Activated naive CD4-positive, alpha-beta T cell treated with anti-CD3 and anti-CD28 coated beads for 36 hours (primary cell): Measurements from ENCODE around the gene KIF26B. TPM values are rescaled to one million over a fixed set of nuclear protein-coding genes. Genes with fewer than 3 reads are reported as not detected.

Experiments
- CTCF ChIA-PET: fragments of 350-600 bp; sonication (Branson Sonifier 250); formaldehyde crosslinking; loops from one replicate; lab custom pipeline; 2021; ENCODE audit warnings: antibody characterized with exemption; lab: Charles Lee
- DNase-seq: peaks from one replicate; pipeline ENCODE4 v3.0.0-alpha.2; 2020
- H3K27ac Mint-ChIP-seq: one replicate; pipeline ENCODE4 v1.8.0; 2021; ENCODE audit warnings: mild to moderate bottlenecking, mixed read lengths
- H3K27me3 Mint-ChIP-seq: one replicate; pipeline ENCODE4 v1.8.0; 2021; ENCODE audit warnings: low read depth, mixed read lengths
- H3K36me3 Mint-ChIP-seq: one replicate; pipeline ENCODE4 v1.8.0; 2021; ENCODE audit warnings: low read depth, mixed read lengths
- H3K4me1 Mint-ChIP-seq: one replicate; pipeline ENCODE4 v1.8.0; 2021; ENCODE audit warnings: low read depth, mixed read lengths
- H3K4me3 Mint-ChIP-seq: one replicate; pipeline ENCODE4 v1.8.0; 2021; ENCODE audit warnings: mild to moderate bottlenecking, moderate library complexity, mixed read lengths
- H3K9me3 Mint-ChIP-seq: one replicate; pipeline ENCODE4 v1.8.0; 2021; ENCODE audit warnings: mixed read lengths
- intact Hi-C: fragments of 100-400 bp; cut with micrococcal nuclease; formaldehyde crosslinking; loops from one replicate; pipeline ENCODE4 v1.15.1; 2023
- total RNA-seq, 2 experiments: library from RNA; stranded (reverse); gene quantifications; one replicate each; pipeline ENCODE4 v1.2.3, GENCODE V29; 2021

KIF26B gene
- total RNA-seq, 2 experiments from 2014 or later, result 0.05 TPM; not detected in 1

DNA sequence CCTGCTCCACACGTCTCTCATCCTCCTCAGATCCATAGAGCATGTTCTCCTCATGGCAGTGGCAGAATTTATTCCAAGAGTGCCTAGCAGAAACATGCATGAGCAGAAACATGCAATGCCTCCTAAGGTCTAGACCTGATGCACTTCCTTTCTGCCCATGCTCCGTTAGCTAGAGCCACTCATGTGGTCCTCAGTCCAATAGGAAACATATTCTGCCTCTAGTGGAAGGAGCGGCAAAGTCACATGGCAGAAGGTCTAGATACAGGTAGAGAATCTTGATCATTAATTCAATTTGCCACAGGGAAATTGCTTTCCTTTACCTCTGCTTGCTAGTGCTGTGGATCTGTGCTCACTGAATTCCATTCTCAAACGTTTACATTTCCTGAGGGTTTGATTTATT is 130.4 kb downstream of the KIF26B start:
- Mint-ChIP-seq H3K27ac (no peak overlapping the region), H3K4me3 (no peak overlapping the region), H3K4me1 (no peaks in the 10 kb centered on the region), H3K9me3 (peaks cover 1% of the 10 kb centered on the region), H3K27me3 (peaks cover 3% of the 10 kb centered on the region), H3K36me3 (no peaks in the 10 kb centered on the region)
- DNase-seq, result no peak
- intact Hi-C loops, result no loop called here
- CTCF ChIA-PET, result no interaction called here

GRCh38 chr1:245288796-245289195 is 134.0 kb downstream of the KIF26B start:
- DNase-seq, result no peak
- H3K9me3 Mint-ChIP-seq, result no peaks in the 10 kb centered on the region
- H3K36me3 Mint-ChIP-seq, result no peaks in the 10 kb centered on the region
- intact Hi-C loops, result no loop called here
- H3K27ac Mint-ChIP-seq, result no peak overlapping the region
- H3K27me3 Mint-ChIP-seq, result peaks cover 3% of the 10 kb centered on the region
- CTCF ChIA-PET, result no interaction called here
- no peaks in the 10 kb centered on the region for H3K4me1 Mint-ChIP-seq
- H3K4me3 Mint-ChIP-seq, result no peak overlapping the region

DNA sequence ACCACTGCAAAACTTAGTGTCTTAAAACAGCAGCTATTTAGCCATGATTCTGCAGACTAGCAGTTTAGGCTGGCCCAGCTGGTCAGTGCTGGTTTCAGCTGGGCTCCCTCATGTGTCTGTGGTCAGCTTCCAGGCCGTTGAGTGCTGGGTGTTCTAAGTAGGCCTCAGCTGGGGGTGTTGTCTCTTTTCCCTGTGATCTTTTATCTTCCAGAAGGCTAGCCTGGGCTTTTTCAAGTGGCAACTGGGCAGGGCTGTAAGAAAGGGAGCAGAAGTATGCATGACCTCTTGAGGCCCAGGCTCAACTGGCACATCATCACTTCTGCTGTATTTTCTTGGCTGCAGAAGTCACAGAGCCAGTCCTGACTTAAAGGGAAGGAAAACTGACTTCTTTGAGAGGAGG is 136.1 kb downstream of the KIF26B start:
- no peak for DNase-seq
- no peaks in the 10 kb centered on the region for H3K36me3 Mint-ChIP-seq
- no peak overlapping the region for H3K4me3 Mint-ChIP-seq
- no peaks in the 10 kb centered on the region for H3K4me1 Mint-ChIP-seq
- no peak overlapping the region for H3K27ac Mint-ChIP-seq
- H3K27me3 Mint-ChIP-seq, result peaks cover 3% of the 10 kb centered on the region
- intact Hi-C loops, result no loop called here
- CTCF ChIA-PET, result no interaction called here
- no peaks in the 10 kb centered on the region for H3K9me3 Mint-ChIP-seq

DNA sequence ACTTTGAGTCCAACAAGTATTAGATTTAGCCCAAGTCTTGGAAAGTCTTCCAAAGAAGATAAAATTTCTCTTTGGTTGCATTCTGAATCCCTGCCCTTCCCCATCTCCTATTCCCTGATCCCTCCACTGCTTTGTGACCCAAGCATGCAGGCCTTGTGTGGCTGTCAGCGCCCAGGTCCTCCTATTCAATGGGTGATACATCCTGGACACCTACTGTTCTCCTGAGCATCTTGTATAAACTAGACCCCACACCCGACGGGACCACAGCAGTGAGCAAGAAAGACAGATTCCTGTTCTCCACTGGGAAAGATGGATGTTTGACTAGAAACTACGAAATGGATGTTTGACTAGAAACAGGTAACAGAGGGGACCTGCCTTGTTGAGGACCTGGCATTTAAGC is 136.6 kb downstream of the KIF26B start:
- H3K4me3 Mint-ChIP-seq, result no peak overlapping the region
- H3K4me1 Mint-ChIP-seq, result no peaks in the 10 kb centered on the region
- no peak for DNase-seq
- H3K9me3 Mint-ChIP-seq, result no peaks in the 10 kb centered on the region
- H3K27me3 Mint-ChIP-seq, result peaks cover 3% of the 10 kb centered on the region
- CTCF ChIA-PET, result no interaction called here
- no peaks in the 10 kb centered on the region for H3K36me3 Mint-ChIP-seq
- no peak overlapping the region for H3K27ac Mint-ChIP-seq
- intact Hi-C loops, result no loop called here

DNA sequence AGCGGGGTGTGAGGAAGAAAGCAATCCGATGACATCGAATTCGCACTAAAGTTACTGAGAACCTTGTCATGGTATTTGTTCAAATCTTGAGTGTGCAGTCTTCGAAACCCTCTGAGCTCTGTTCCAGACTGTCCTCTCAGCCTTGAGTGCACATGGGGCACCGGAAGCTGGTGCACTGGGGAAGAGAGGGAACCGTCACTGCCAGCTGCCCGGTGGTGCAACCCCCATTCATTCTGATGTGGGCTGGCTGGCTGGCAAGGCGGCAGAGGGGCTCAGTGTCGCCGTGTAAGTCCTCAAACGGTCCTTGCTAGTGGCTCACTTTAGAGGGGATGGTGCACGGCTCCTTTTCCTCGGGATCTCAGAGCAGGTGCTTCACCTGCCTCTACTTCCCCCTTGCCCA is 137.4 kb downstream of the KIF26B start:
- no peaks in the 10 kb centered on the region for H3K9me3 Mint-ChIP-seq
- no peaks in the 10 kb centered on the region for H3K4me1 Mint-ChIP-seq
- no peak overlapping the region for H3K4me3 Mint-ChIP-seq
- intact Hi-C loops, result no loop called here
- no peaks in the 10 kb centered on the region for H3K36me3 Mint-ChIP-seq
- DNase-seq, result no peak
- no peak overlapping the region for H3K27ac Mint-ChIP-seq
- CTCF ChIA-PET, result no interaction called here
- peaks cover 3% of the 10 kb centered on the region for H3K27me3 Mint-ChIP-seq

DNA sequence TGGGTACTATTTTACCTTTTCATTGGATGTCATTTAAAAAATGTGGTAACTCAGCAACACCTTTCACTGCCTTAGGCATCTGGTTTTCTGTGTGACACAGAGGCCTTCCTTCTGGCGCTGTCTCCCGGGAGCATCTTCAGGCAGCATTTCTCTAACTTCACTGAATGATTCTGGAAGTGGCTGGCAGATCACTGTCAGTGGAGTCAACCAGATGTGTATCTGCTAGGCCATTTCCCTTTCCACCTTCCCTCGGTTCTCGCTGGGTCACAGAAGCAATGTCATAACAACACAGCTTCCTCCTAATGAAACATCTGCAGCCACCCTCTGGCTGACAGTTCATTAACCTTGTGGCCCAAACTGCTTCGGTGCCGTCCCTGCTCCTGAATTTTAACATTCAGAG is 137.8 kb downstream of the KIF26B start:
- Mint-ChIP-seq H3K27ac (no peak overlapping the region), H3K4me1 (no peaks in the 10 kb centered on the region), H3K27me3 (peaks cover 3% of the 10 kb centered on the region), H3K36me3 (no peaks in the 10 kb centered on the region), H3K9me3 (no peaks in the 10 kb centered on the region), H3K4me3 (no peak overlapping the region)
- CTCF ChIA-PET, result no interaction called here
- intact Hi-C loops, result no loop called here
- no peak for DNase-seq

DNA sequence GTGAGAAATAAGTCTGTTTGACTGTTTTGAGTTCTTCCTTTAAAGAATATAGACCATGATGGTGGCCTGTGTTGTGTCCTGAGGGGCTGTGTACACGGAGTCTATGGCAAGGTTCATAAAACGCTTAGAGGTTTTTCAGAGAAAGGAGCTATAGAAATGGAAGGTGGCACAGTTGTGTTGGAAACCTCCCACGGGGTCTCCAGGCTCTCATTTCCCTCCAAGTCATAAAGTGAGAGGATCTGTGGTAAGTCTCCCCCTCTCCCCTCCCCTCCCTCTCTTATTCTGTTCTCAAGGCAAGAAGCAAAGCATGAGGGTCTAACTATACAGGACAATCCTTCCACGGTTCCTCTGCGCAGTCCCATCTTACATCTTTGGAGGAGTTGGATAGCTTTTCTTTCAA is 139.2 kb downstream of the KIF26B start:
- CTCF ChIA-PET, result no interaction called here
- H3K9me3 Mint-ChIP-seq, result no peaks in the 10 kb centered on the region
- H3K27ac Mint-ChIP-seq, result no peak overlapping the region
- no peaks in the 10 kb centered on the region for H3K36me3 Mint-ChIP-seq
- no peak for DNase-seq
- intact Hi-C loops, result no loop called here
- no peaks in the 10 kb centered on the region for H3K4me1 Mint-ChIP-seq
- no peaks in the 10 kb centered on the region for H3K27me3 Mint-ChIP-seq
- no peak overlapping the region for H3K4me3 Mint-ChIP-seq

DNA sequence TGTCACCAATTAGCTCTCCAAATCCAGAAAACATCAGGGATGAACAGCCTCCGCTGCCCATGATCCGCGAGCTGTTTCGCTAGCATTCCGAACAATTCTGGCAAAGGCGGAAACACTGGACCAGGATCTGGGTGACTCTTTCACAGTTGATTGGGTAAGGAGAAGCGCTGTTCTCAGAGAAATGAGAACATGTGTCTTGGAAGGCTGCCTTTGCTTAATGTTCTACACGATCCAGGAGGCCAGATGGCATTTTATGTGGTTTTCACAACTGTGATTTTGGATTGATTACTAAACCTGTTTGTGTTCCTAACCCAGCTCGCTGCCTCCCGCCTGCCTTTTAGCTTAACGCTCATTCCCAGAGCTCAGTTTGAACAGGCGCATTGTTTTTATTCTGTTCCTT is 144.0 kb downstream of the KIF26B start:
- intact Hi-C loops, result no loop called here
- DNase-seq, result no peak
- H3K4me1 Mint-ChIP-seq, result no peaks in the 10 kb centered on the region

GRCh38 chr1:245301162-245301580 is 146.4 kb downstream of the KIF26B start:
- Mint-ChIP-seq H3K4me3 (no peak overlapping the region), H3K36me3 (no peaks in the 10 kb centered on the region), H3K4me1 (no peaks in the 10 kb centered on the region), H3K9me3 (no peaks in the 10 kb centered on the region), H3K27ac (no peak overlapping the region), H3K27me3 (no peaks in the 10 kb centered on the region)
- no peak for DNase-seq
- intact Hi-C loops, result no loop called here
- CTCF ChIA-PET, result no interaction called here

More for the DNA sequence above, 144.0 kb downstream of the KIF26B start:
- Mint-ChIP-seq H3K36me3 (no peaks in the 10 kb centered on the region), H3K27me3 (no peaks in the 10 kb centered on the region), H3K9me3 (no peaks in the 10 kb centered on the region), H3K27ac (no peak overlapping the region), H3K4me3 (no peak overlapping the region)
- CTCF ChIA-PET, result interaction anchor here (1.4 kb wide), 1 partner anchor 146 kb away, joined by 4 read pairs; no protein-coding TSS in a partner anchor

DNA sequence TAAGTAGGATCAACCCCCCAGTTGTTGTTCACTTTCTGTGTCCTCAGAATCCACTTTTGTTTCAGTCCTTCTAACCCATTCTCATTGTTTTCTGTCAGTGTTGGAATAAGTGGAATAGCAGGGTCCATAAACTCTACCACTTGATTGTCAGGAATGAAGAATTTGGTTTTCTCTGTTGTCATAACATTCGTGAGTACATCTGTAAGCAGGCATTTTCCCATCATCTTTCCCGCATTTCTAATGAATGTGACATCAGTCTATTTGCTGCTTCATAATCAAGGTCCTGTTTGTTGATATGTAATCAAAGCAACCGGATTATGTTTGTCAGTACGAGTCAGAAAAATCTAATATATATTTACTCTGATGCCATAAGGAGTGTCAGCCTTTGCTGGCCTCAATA is 147.1 kb downstream of the KIF26B start:
- Mint-ChIP-seq H3K27me3 (no peaks in the 10 kb centered on the region), H3K4me3 (no peak overlapping the region), H3K27ac (no peak overlapping the region), H3K9me3 (no peaks in the 10 kb centered on the region), H3K36me3 (no peaks in the 10 kb centered on the region), H3K4me1 (no peaks in the 10 kb centered on the region)
- intact Hi-C loops, result no loop called here
- no peak for DNase-seq
- CTCF ChIA-PET, result no interaction called here

- no peak overlapping the region for H3K27ac Mint-ChIP-seq
- no peaks in the 10 kb centered on the region for H3K4me1 Mint-ChIP-seq
- CTCF ChIA-PET, result no interaction called here
- no peak for DNase-seq
- no peaks in the 10 kb centered on the region for H3K27me3 Mint-ChIP-seq
- intact Hi-C loops, result no loop called here
- H3K4me3 Mint-ChIP-seq, result no peak overlapping the region
- no peaks in the 10 kb centered on the region for H3K9me3 Mint-ChIP-seq
- no peaks in the 10 kb centered on the region for H3K36me3 Mint-ChIP-seq
Measured at GRCh38 chr1:245304698-245305097, 149.9 kb downstream of the KIF26B start.

GRCh38 chr1:245306020-245306419 is 151.2 kb downstream of the KIF26B start:
- Mint-ChIP-seq H3K36me3 (no peaks in the 10 kb centered on the region), H3K4me3 (no peak overlapping the region), H3K27ac (no peak overlapping the region), H3K27me3 (no peaks in the 10 kb centered on the region), H3K9me3 (no peaks in the 10 kb centered on the region), H3K4me1 (peaks cover 7% of the 10 kb centered on the region)
- intact Hi-C loops, result no loop called here
- CTCF ChIA-PET, result interaction anchor here (0.6 kb wide), 1 partner anchor 824 kb away, joined by 5 read pairs; no protein-coding TSS in a partner anchor
- DNase-seq, result no peak

DNA sequence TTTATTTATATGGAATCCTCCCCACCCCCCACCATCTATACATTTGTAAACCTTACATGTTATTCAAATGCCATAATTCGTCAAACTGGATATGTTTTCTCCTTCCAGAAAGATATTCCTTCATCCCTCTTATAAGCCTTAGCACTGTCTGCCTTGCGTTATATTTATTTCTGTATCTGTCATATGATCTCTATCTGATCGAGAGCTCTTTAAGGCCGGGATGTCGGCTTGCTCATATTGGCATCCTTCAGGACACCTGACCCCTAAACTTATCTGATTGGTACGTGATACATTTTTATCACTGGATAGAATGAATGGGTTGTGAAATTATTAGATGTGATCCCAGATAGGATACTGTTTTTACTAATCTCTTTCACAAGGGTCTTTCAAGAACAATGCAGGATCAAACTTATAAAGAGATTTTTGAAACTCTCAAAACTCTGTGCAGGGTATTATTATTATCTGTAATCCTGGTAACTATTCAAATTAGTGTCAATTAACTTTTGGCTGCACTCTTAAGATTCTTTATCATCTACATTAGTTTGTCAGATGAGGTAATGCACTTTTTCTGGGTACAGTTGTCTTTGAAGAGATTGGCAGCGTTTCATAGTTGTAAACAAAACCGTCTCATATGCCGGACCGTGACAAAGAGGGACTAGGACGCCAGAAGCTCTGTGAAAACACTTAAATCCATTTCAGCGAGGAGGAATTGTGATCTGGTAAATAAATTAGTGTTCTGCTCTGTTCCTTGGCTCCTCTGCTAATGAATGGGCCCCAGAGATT is 152.0 kb downstream of the KIF26B start:
- no peaks in the 10 kb centered on the region for H3K9me3 Mint-ChIP-seq
- CTCF ChIA-PET, result no interaction called here
- no peak for DNase-seq
- intact Hi-C loops, result no loop called here
- no peak overlapping the region for H3K4me3 Mint-ChIP-seq
- no peaks in the 10 kb centered on the region for H3K27me3 Mint-ChIP-seq
- peaks cover 10% of the 10 kb centered on the region for H3K4me1 Mint-ChIP-seq
- H3K27ac Mint-ChIP-seq, result no peak overlapping the region
- H3K36me3 Mint-ChIP-seq, result no peaks in the 10 kb centered on the region
